NCI-H2227 (cell line): Measurements from ENCODE around the gene ETV5.
A peak's percentile ranks its signal among the peaks of the same experiment; 100 is the strongest.

Source experiments
- DNase-seq: peaks from one replicate; lab custom pipeline; 2025; ENCODE audit not compliant: unreplicated experiment; lab: John Stamatoyannopoulos, UW

ETV5 gene

GRCh38 chr3:186124592-186124991 lies 15.7 kb upstream of the ETV5 start:
- DNase-seq, result no peak

- DNase-seq, result no peak
Observed at GRCh38 chr3:186123012-186123411, 14.1 kb upstream of the ETV5 start.

DNA sequence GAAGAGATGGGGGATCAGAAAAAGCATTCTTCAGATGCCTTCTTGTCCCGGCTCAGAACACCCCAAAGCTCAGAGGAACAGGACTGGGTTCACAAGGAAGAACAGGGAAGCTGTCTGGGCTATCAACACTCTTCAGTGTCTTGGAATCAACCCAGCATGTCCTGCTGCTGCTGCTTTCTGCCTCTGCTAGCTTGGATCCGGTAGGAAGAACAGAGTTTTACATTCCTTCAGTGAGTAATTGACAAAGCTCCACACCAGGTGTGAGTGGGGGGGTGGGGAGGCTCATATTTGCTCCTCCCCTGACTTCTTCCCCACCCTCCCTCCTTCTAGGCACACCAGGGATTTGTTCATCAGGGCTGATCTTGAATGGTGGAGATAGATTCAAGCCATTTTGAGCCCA lies 13.1 kb upstream of the ETV5 start:
- DNase-seq, result no peak

GRCh38 chr3:186121278-186121677 lies 12.4 kb upstream of the ETV5 start:
- no peak for DNase-seq

DNA sequence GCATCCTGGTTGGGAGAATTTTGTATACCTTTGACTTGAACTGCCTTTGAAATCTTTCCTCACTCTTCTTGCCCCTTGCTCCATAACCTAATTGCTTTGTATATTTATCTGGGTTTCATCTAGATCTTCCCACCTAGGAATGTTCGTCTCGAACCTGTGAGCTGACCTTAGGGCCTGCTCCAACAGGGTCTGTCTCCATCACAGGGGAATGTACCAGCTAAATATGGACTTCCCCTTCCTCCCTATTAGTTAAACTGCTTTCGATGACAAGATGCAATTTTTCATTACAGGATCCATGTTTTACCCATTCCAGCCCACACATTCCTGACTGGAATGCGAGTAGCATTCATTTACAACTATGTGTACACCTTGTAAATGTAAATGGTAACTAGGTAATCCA lies 10.6 kb upstream of the ETV5 start:
- DNase-seq, result no peak

DNA sequence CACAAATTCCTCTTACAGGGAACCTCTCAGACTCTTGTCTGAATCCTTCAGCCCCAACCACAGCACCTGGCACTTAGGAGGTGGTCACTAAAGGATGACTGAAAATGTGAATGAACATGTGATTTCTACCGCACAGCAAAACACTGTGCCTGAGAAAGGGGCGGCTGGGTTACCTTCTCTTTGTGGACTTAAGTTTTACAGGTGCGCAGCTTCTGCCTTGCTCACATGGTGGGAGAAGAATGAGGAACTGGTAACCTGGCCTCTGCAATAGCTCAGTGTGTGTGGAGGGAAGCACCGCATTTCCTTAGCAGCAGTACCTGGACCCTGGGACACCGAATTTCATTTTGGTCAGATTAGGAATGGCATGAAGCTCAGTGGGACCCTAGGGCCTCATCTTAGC lies 9.8 kb upstream of the ETV5 start:
- no peak for DNase-seq

- DNase-seq, result no peak
Observed at GRCh38 chr3:186117521-186118134, 8.7 kb upstream of the ETV5 start.

- no peak for DNase-seq
Observed at GRCh38 chr3:186115239-186115996, 6.5 kb upstream of the ETV5 start.

GRCh38 chr3:186110975-186111974 lies 2.4 kb upstream of the ETV5 start:
- DNase-seq, result no peak

DNA sequence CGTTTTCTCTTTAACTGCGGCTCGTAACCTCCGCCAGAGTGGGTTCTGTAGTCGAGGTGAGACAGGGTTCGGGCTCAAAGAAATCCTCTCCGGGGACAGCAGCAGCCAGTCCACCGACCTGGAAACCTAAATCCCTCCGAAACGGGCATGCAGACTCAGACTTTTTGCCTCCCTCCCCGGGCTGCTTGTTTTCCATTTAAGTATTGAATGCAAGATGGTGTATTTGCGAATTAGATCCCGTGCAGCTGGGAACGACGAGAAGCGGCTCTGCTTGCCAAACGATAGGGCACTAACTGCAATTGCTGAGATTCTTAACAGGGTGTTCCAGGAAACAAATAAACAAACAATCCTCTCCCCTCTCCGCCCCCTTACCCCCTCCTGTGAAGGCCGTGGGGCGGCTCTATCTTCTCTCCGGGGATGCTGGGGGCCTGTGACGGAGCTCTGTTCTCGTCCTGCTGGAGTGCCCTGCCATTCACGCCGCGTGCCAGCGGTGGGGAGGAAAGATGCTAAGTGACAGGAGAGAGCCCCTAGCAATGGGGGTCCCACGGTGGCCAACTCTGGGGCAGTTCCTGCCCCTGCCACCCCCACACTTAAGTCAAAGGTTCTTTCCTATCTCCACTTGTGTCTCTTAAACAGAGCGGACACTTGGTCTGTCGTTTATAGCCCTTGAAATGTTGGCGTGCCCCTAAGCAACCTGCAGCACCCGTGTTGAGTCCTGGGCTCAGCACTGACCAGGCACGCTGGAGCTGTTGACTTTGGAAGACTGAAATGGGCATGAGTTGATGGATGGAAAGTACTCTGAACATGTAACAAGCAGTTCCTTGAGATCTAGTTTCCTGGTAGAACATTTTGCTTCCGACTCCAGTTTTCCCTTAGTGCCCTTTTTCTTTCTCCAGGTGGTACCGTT lies 1.3 kb upstream of the ETV5 start:
- DNase-seq, result peak; percentile 42

GRCh38 chr3:186108106-186108940 lies 566 bp downstream of the ETV5 start:
- DNase-seq, result peak; percentile 66

DNA sequence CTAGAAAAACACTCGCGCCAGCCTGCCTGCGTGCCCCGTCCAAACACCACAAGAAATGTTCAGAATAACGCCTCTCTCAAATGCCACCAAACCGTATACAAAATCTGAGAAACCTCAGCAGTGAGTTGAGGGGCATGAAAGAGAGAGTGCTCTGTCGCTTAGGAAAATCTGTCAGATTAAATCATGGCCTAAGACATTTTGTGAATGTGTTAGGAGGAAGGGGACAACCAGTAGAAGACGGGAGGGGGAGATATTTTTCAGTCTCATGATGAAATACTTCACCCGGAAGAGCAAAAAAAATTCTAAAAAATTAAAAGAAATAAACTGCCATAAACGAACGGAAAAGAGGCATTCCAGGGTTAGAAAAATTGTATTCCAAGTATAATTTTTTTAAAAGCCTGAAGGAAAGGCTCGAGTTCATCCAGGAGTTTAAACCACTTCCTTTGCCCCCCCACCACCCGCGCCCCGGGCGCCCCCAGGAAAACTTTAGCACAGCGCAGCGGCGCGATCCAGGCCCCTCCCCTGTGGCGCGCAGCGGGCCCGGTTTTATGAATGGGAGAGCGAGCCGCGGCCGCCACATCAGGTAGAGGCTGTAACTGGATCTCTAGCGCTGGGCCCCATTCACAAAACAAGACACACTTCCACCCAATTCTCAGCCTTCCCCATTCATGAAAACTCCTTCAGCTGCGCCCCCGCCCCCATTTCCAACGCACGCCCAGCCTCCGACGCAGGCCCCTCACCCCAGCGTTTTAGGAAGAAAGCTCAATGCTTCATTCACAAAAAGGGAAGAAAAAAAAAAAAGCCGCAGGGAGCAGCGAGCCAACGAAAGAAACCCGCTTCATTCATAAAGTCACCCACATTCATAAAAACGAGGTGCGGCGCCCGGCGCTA lies 1.4 kb downstream of the ETV5 start:
- peak; percentile 73 for DNase-seq

- DNase-seq, result no peak
Observed at GRCh38 chr3:186105543-186105942, 3.3 kb downstream of the ETV5 start.

DNA sequence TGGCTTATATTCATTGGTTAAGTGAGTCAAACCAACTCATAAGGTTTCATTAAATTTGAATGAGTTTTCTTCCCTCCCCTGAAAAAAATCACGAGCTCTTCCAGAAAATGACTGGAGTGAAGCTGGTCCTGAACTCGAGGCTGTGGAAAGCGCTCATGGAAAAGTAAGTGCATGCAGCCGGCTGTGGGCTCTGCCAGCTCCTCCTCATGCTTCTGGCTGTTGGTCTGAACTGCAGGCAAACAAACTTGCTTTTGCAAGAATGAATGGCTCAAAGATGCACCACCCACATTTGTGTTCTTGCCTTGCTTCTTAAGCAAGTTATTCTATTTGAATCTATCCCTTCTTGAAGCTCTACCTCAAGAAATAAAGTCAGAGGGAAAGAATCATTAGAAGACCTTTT lies 6.2 kb downstream of the ETV5 start:
- DNase-seq, result no peak

- DNase-seq, result no peak
Observed at GRCh38 chr3:186100398-186100797, 8.5 kb downstream of the ETV5 start.

DNA sequence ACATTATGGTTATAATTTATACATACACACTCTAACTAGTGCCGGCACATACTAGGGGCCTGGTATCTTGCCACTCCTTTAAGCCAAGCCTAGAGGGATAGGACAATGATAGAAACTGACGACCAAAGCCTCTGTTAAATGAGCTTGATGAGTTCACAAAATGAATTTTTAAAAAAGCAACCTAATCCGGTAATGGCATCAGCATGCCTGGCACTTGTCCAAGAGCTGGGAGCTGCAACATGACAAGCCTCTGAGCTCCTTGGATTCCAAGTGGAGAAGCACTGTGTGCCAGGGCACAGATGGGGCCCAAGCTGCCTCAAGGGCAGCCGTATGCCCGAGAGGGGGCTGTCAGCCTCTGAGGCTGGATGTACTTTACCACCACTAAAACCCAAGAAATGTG lies 9.7 kb downstream of the ETV5 start:
- peak; percentile 30 for DNase-seq

GRCh38 chr3:186098740-186099139 lies 10.1 kb downstream of the ETV5 start:
- DNase-seq, result no peak

DNA sequence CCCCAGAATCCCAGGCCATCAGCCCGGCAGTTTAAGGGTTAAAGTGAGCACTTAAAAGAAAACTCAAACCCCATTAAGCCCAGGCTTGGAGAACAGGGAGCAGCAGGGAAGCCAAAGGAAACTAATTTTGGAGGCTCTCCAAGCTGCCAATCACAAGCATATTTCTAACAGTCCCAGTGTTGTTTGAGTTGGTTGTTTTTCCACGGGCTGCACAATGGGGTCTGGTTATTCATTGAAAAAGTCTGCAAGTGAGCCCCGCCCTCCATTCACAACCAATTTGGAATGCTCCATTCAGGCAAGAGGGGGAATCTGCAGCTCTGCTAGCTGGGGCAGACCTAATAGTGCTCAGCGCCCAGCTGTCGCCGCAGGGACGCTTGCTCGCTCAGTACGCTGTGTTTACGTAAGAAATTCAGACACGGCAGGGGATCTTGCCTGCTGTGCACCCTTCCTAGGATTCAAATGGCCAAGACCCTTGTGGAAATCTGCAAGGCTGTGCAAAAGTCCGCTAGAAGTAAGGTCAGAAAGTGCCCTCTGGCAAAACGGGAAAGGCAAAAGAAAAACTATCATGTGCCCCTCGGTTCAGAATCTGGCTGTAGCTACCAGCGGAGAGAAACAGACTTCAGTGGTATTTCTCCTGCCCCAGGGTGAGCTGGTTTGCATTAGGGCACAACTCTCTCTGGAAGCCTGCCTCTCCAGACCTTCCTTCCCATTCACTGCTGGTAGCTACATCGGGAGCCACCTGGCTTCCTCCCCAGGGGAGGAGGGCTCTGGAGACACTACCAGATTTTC lies 11.0 kb downstream of the ETV5 start:
- DNase-seq, result peak; percentile 92
